DMS79 treated with DMSO at 0.1 percent for 48 hours (cell line): ENCODE measurements around the gene MED29.

ENCODE experiments used
- DNase-seq: peaks from one replicate; lab custom pipeline; 2025; lab: John Stamatoyannopoulos, UW

The MED29 gene

GRCh38 chr19:39411081-39411831, 20.1 kb downstream of the MED29 start:
- no peak for DNase-seq

- DNase-seq, result peak; percentile 95
Observed at GRCh38 chr19:39411832-39412099, 20.6 kb downstream of the MED29 start.

- peak; percentile 97 for DNase-seq
Observed at GRCh38 chr19:39412100-39412866, 21.1 kb downstream of the MED29 start, which contains the start of gene PLEKHG2. PLEKHG2 (plus strand) TSS chr19:39412669; CDS start chr19:39414087, 1,418 bp downstream.

- no peak for DNase-seq
Observed at GRCh38 chr19:39412867-39413271, 21.7 kb downstream of the MED29 start.

GRCh38 chr19:39413272-39413910, 22.2 kb downstream of the MED29 start:
- peak; percentile 53 for DNase-seq

- DNase-seq, result peak; percentile 38
Observed at GRCh38 chr19:39413911-39414608, 22.9 kb downstream of the MED29 start.

- DNase-seq, result no peak
Observed at GRCh38 chr19:39415111-39416046, 24.2 kb downstream of the MED29 start.

- no peak for DNase-seq
Observed at GRCh38 chr19:39416152-39417120, 25.3 kb downstream of the MED29 start.

- no peak for DNase-seq
Observed at GRCh38 chr19:39417463-39418181, 26.4 kb downstream of the MED29 start.

- no peak for DNase-seq
Observed at GRCh38 chr19:39419003-39419402, 27.8 kb downstream of the MED29 start.

GRCh38 chr19:39420769-39421168, 29.6 kb downstream of the MED29 start:
- no peak for DNase-seq

- no peak for DNase-seq
Observed at GRCh38 chr19:39422020-39422419, 30.8 kb downstream of the MED29 start.

- no peak for DNase-seq
Observed at GRCh38 chr19:39423258-39424086, 32.3 kb downstream of the MED29 start.

- no peak for DNase-seq
Observed at GRCh38 chr19:39424934-39425333, 33.8 kb downstream of the MED29 start.

GRCh38 chr19:39425744-39426143, 34.6 kb downstream of the MED29 start:
- DNase-seq, result no peak

- DNase-seq, result no peak
Observed at GRCh38 chr19:39426170-39426569, 35.0 kb downstream of the MED29 start.

GRCh38 chr19:39427707-39428106, 36.5 kb downstream of the MED29 start:
- DNase-seq, result no peak

GRCh38 chr19:39428283-39429112, 37.3 kb downstream of the MED29 start:
- DNase-seq, result no peak
